ENCODE results near the gene TKTL1.

- TF ChIP-seq, protein P1, sequence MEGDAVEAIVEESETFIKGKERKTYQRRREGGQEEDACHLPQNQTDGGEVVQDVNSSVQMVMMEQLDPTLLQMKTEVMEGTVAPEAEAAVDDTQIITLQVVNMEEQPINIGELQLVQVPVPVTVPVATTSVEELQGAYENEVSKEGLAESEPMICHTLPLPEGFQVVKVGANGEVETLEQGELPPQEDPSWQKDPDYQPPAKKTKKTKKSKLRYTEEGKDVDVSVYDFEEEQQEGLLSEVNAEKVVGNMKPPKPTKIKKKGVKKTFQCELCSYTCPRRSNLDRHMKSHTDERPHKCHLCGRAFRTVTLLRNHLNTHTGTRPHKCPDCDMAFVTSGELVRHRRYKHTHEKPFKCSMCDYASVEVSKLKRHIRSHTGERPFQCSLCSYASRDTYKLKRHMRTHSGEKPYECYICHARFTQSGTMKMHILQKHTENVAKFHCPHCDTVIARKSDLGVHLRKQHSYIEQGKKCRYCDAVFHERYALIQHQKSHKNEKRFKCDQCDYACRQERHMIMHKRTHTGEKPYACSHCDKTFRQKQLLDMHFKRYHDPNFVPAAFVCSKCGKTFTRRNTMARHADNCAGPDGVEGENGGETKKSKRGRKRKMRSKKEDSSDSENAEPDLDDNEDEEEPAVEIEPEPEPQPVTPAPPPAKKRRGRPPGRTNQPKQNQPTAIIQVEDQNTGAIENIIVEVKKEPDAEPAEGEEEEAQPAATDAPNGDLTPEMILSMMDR (conservative IDR thresholded peaks at IDR 0.05; ENCODE audit: low read length): no peak
- TF ChIP-seq EZH2phosphoT487 (IDR thresholded peaks at IDR 0.05; ENCODE audit: borderline replicate concordance, low read depth, low read length): no peak
Measured at GRCh38 chrX:154323537-154323936, 27.9 kb downstream of the TKTL1 start.
